MM.1S (cell line): ENCODE measurements around the gene ARHGAP25.

Experiments used
- DNase-seq: peaks from one replicate; pipeline ENCODE4 v3.0.0-alpha.2; 2015
- H2AFZ ChIP-seq: fragments of 300-600 bp; sonication (generic); 2 replicates; pipeline ENCODE4 v1.6.0; 2016; ENCODE audit warnings: antibody characterized with exemption, low read length
- H3F3A ChIP-seq: fragments of 300-600 bp; sonication (generic); 2 replicates; pipeline ENCODE4 v1.6.1; 2016; ENCODE audit warnings: mild to moderate bottlenecking, antibody characterized with exemption, low read length, moderate library complexity, mixed read lengths; ENCODE audit not compliant: insufficient read depth
- H3K27ac ChIP-seq: fragments of 300-600 bp; sonication (generic); 2 replicates; pipeline ENCODE4 v1.5.1; 2016; ENCODE audit warnings: mild to moderate bottlenecking, low read length
- H3K27me3 ChIP-seq: fragments of 300-600 bp; sonication (generic); replicated peaks from 2 replicates; pipeline ENCODE4 v1.6.0; 2016; ENCODE audit warnings: low read length; ENCODE audit not compliant: insufficient read depth
- H3K36me3 ChIP-seq: fragments of 300-600 bp; sonication (generic); replicated peaks from 2 replicates; pipeline ENCODE4 v1.6.1; 2016; ENCODE audit warnings: mild to moderate bottlenecking, low read length, mixed read lengths; ENCODE audit not compliant: insufficient read depth
- H3K4me1 ChIP-seq: fragments of 300-600 bp; sonication (generic); 2 replicates; pipeline ENCODE4 v1.6.1; 2016; ENCODE audit warnings: low read length, mixed read lengths
- H3K4me2 ChIP-seq: fragments of 300-600 bp; sonication (generic); 2 replicates; pipeline ENCODE4 v1.6.0; 2016; ENCODE audit warnings: low read depth, low read length
- H3K4me3 ChIP-seq: fragments of 300-600 bp; sonication (generic); 2 replicates; pipeline ENCODE4 v1.5.1; 2016; ENCODE audit warnings: low read length, mixed read lengths
- H3K79me2 ChIP-seq: fragments of 300-600 bp; sonication (generic); 2 replicates; pipeline ENCODE4 v1.6.1; 2016; ENCODE audit warnings: mixed run types, low read length, mixed read lengths
- H3K9ac ChIP-seq: fragments of 300-600 bp; sonication (generic); 2 replicates; pipeline ENCODE4 v1.6.1; 2016; ENCODE audit warnings: low read length, mixed read lengths
- H3K9me2 ChIP-seq: fragments of 300-600 bp; sonication (generic); replicated peaks from 2 replicates; pipeline ENCODE4 v1.6.1; 2016; ENCODE audit warnings: mild to moderate bottlenecking, low read length, mixed read lengths; ENCODE audit not compliant: insufficient read depth
- H3K9me3 ChIP-seq: fragments of 300-600 bp; sonication (generic); replicated peaks from 2 replicates; pipeline ENCODE4 v1.6.1; 2016; ENCODE audit warnings: mild to moderate bottlenecking, low read length, mixed read lengths; ENCODE audit not compliant: insufficient read depth
- H4K20me1 ChIP-seq: fragments of 300-600 bp; sonication (generic); 2 replicates; pipeline ENCODE4 v1.6.1; 2016; ENCODE audit warnings: mild to moderate bottlenecking, low read length, moderate library complexity, mixed read lengths; ENCODE audit not compliant: insufficient read depth
- CTCF ChIP-seq: fragments of 300-600 bp; sonication (generic); IDR thresholded peaks from 2 replicates; pipeline ENCODE4 v1.5.1; 2016; ENCODE audit warnings: antibody characterized with exemption, low read length, mixed read lengths
- EZH2 ChIP-seq: fragments of 300-600 bp; sonication (generic); optimal IDR thresholded peaks from 2 replicates; pipeline ENCODE3; 2017; ENCODE audit warnings: low read depth, mild to moderate bottlenecking, antibody characterized with exemption, low read length, mixed read lengths
- EZH2phosphoT487 ChIP-seq: fragments of 300-600 bp; sonication (generic); IDR thresholded peaks from 2 replicates; pipeline ENCODE4 v1.6.1; 2018; ENCODE audit warnings: antibody characterized with exemption, low read length

Gene ARHGAP25

GRCh38 chr2:68727683-68728375 is 6.8 kb upstream of the ARHGAP25 start:
- no peaks in the 10 kb centered on the region for H3K9me3 ChIP-seq
- H4K20me1 ChIP-seq: no peaks in the 10 kb centered on the region
- no peaks in the 10 kb centered on the region for H3K36me3 ChIP-seq
- H3K27ac ChIP-seq: peak overlapping the region; percentile 85
- H3K4me2 ChIP-seq: peak overlapping the region; percentile 54; the same call in 1 of the 2 replicates
- peaks cover 18% of the 10 kb centered on the region for H3F3A ChIP-seq
- no peak overlapping the region; the same call in 1 of the 2 replicates for H3K4me3 ChIP-seq
- no peaks in the 10 kb centered on the region for H3K79me2 ChIP-seq
- 0 out of 2 replicates have a peak overlapping the region, but pooled peaks have one; percentile 28 for H3K9ac ChIP-seq
- H3K9me2 ChIP-seq: no peaks in the 10 kb centered on the region
- no peaks in the 10 kb centered on the region for H3K27me3 ChIP-seq
- H2AFZ ChIP-seq: peak overlapping the region; percentile 68
- TF ChIP-seq EZH2: no peak
- DNase-seq: no peak
- H3K4me1 ChIP-seq: peaks cover 21% of the 10 kb centered on the region

- Histone ChIP-seq H4K20me1 (no peaks in the 10 kb centered on the region), H3F3A (peaks cover 23% of the 10 kb centered on the region), H3K9me3 (no peaks in the 10 kb centered on the region), H3K27ac (no peak overlapping the region), H3K4me1 (peaks cover 25% of the 10 kb centered on the region), H3K4me3 (no peak overlapping the region), H3K9me2 (no peaks in the 10 kb centered on the region), H3K9ac (no peak overlapping the region), H2AFZ (no peak overlapping the region), H3K27me3 (no peaks in the 10 kb centered on the region), H3K79me2 (0 out of 2 replicates have a peak, but pooled peaks cover 1% of the 10 kb centered on the region), H3K36me3 (no peaks in the 10 kb centered on the region), H3K4me2 (no peak overlapping the region)
- no peak for DNase-seq
- TF ChIP-seq CTCF: no peak
- no peak for TF ChIP-seq EZH2
- no peak for TF ChIP-seq EZH2phosphoT487
Measured at GRCh38 chr2:68730828-68731227, 3.8 kb upstream of the ARHGAP25 start.

GRCh38 chr2:68732036-68732932 is 2.3 kb upstream of the ARHGAP25 start:
- Histone ChIP-seq H3K4me1 (peaks cover 26% of the 10 kb centered on the region), H3K27me3 (no peaks in the 10 kb centered on the region), H3F3A (peaks cover 10% of the 10 kb centered on the region), H3K4me3 (no peak overlapping the region), H3K27ac (no peak overlapping the region), H3K9me2 (no peaks in the 10 kb centered on the region), H3K9me3 (no peaks in the 10 kb centered on the region), H2AFZ (no peak overlapping the region), H4K20me1 (no peaks in the 10 kb centered on the region), H3K4me2 (no peak overlapping the region), H3K36me3 (no peaks in the 10 kb centered on the region), H3K79me2 (peaks cover 4% of the 10 kb centered on the region; the same call in 1 of the 2 replicates), H3K9ac (no peak overlapping the region)
- no peak for DNase-seq
- TF ChIP-seq EZH2 (no peak), EZH2phosphoT487 (no peak)

- DNase-seq: no peak
- Histone ChIP-seq H3K9ac (no peak overlapping the region), H3K9me3 (no peaks in the 10 kb centered on the region), H3K27ac (no peak overlapping the region), H4K20me1 (no peaks in the 10 kb centered on the region), H3K36me3 (no peaks in the 10 kb centered on the region), H3K4me3 (no peak overlapping the region), H3K4me1 (peaks cover 31% of the 10 kb centered on the region), H3K79me2 (peaks cover 4% of the 10 kb centered on the region; the same call in 1 of the 2 replicates), H3F3A (peaks cover 5% of the 10 kb centered on the region), H3K4me2 (no peak overlapping the region), H2AFZ (no peak overlapping the region), H3K27me3 (no peaks in the 10 kb centered on the region), H3K9me2 (no peaks in the 10 kb centered on the region)
- no peak for TF ChIP-seq EZH2phosphoT487
- no peak for TF ChIP-seq EZH2
- no peak for TF ChIP-seq CTCF
Measured at GRCh38 chr2:68733365-68733764, 1.2 kb upstream of the ARHGAP25 start.
